Motor neuron (in vitro differentiated cells): Measurements from ENCODE around the gene PDE3A. TPM values are rescaled to one million over a fixed set of nuclear protein-coding genes. Genes with fewer than 3 reads are reported as not detected.
"Not testable (repeated sequence)": the region's sequence is repeated elsewhere in the genome, so short reads cannot be mapped to it uniquely, and the experiment has no call there.

ENCODE experiments used
- ATAC-seq, 8 experiments: fragments of 200-7000 bp; cut with Tn5 transposase; replicated peaks in 6 of 8; 2 replicates each; pipeline ENCODE4 v1.8.0; 2021; ENCODE audit warnings: mild to moderate bottlenecking in 8 of 8, moderate library complexity in 8 of 8
- H3K27ac ChIP-seq, 2 donors: fragments of 250-450 bp; sonication (Bioruptor Pico); 2 replicates each; pipeline ENCODE4 v1.9.0; 2021; ENCODE audit warnings: antibody characterized with exemption in 2 of 2, mild to moderate bottlenecking in 2 of 2, moderate library complexity in 1 of 2
- H3K4me1 ChIP-seq, 2 donors: fragments of 250-450 bp; sonication (Bioruptor Pico); replicated peaks in 1 of 2; 2 replicates each; pipeline ENCODE4 v1.6.1; 2021; ENCODE audit warnings: antibody characterized with exemption in 2 of 2, mild to moderate bottlenecking in 2 of 2, moderate library complexity in 1 of 2
- H3K4me3 ChIP-seq, 5 donors: fragments of 250-450 bp; sonication (Bioruptor Pico); 2 replicates each; pipeline ENCODE4 v1.9.0; 2021; ENCODE audit warnings: antibody characterized with exemption in 5 of 5, mild to moderate bottlenecking in 5 of 5, moderate library complexity in 4 of 5
- WGBS, 10 experiments: fragments of 450-650 bp; shearing (Covaris generic); methylation state at CpG; one replicate each; pipeline ENCODE4 v1.0.0; 2022; 5-methylcytosine and 5-hydroxymethylcytosine counted together
- in situ Hi-C, 9 experiments: fragments of 400-800 bp; cut with MboI; loops; one replicate each; pipeline ENCODE4 v1.15.0; 2021; ENCODE audit warnings: low sequenced_read_pairs in 9 of 9, low pct_unique_long_range_greater_than_20kb in 2 of 9; ENCODE audit not compliant: unreplicated experiment in 9 of 9
- total RNA-seq, 8 experiments: library from RNA; unstranded; fragments of 300-600 nt; gene quantifications; 2 replicates each; pipeline versions ENCODE4 v1.2.3 to v1.2.4, GENCODE V29; 2022

PDE3A gene
- total RNA-seq, 8 experiments from 2014 or later: 0.41 to 18.7 (median 5.6) TPM

- no peak for ATAC-seq
- in situ Hi-C loops: no loop called here
- WGBS, 10 experiments: 40 to 100% (median 80%) methylated on average over 1 to 5 of the region's 5 CpGs; no CpG with 5 or more reads in 1 of the 10 experiments
Observed at GRCh38 chr12:20524113-20524512, 155.8 kb downstream of the PDE3A start.

GRCh38 chr12:20525064-20525610 lies 156.8 kb downstream of the PDE3A start:
- 43 to 100% (median 92%) methylated on average over 1 to 4 of the region's 4 CpGs for WGBS, 10 experiments
- no peak for ATAC-seq
- in situ Hi-C loops: no loop called here
- H3K4me1 ChIP-seq: peaks cover 0 to 6% of the 10 kb centered on the region in 2 donors
- H3K27ac ChIP-seq: no peak overlapping the region
- no peak overlapping the region for H3K4me3 ChIP-seq

More at GRCh38 chr12:20524113-20524512, 155.8 kb downstream of the PDE3A start:
- H3K4me1 ChIP-seq: peaks cover 0 to 6% of the 10 kb centered on the region in 2 donors
- no peak overlapping the region for H3K4me3 ChIP-seq
- H3K27ac ChIP-seq: no peak overlapping the region

GRCh38 chr12:20527417-20528163 lies 159.3 kb downstream of the PDE3A start:
- Histone ChIP-seq H3K27ac (no peak overlapping the region), H3K4me3 (no peak overlapping the region), H3K4me1 (peaks cover 0 to 6% of the 10 kb centered on the region in 2 donors)
- in situ Hi-C loops: no loop called here
- peak in 2 of 8 experiments; percentile 57 to 89 for ATAC-seq
- 8 to 100% (median 17%) methylated on average over 1 to 8 of the region's 8 CpGs; no CpG with 5 or more reads in 1 of the 10 experiments for WGBS, 10 experiments

- no peak overlapping the region for H3K4me3 ChIP-seq
- peaks cover 0 to 6% of the 10 kb centered on the region in 2 donors for H3K4me1 ChIP-seq
- peak in 1 of 8 experiments; percentile 23 for ATAC-seq
- in situ Hi-C loops: no loop called here
- H3K27ac ChIP-seq: no peak overlapping the region
- WGBS, 10 experiments: 0 to 50% (median 15%) methylated on average over 1 of the region's 1 CpG; no CpG with 5 or more reads in 4 of the 10 experiments
Observed at GRCh38 chr12:20528208-20528607, 159.9 kb downstream of the PDE3A start.

GRCh38 chr12:20546267-20546666 lies 177.9 kb downstream of the PDE3A start:
- H3K27ac ChIP-seq: no peak overlapping the region
- H3K4me1 ChIP-seq: peaks cover 2 to 3% of the 10 kb centered on the region in 2 donors
- in situ Hi-C loops: no loop called here
- ATAC-seq: no peak
- WGBS, 10 experiments: 44 to 100% (median 61%) methylated on average over 1 to 4 of the region's 4 CpGs; no CpG with 5 or more reads in 1 of the 10 experiments
- no peak overlapping the region for H3K4me3 ChIP-seq

GRCh38 chr12:20547816-20548575 lies 179.7 kb downstream of the PDE3A start:
- no peak overlapping the region for H3K4me3 ChIP-seq
- no peak for ATAC-seq
- 0 to 100% (median 60%) methylated on average over 1 to 2 of the region's 2 CpGs for WGBS, 10 experiments
- in situ Hi-C loops: no loop called here
- no peak overlapping the region for H3K27ac ChIP-seq
- peaks cover 2 to 3% of the 10 kb centered on the region in 2 donors for H3K4me1 ChIP-seq

- Histone ChIP-seq H3K27ac (no peak overlapping the region), H3K4me1 (peaks cover 2 to 3% of the 10 kb centered on the region in 2 donors), H3K4me3 (no peak overlapping the region)
- WGBS, 10 experiments: 7 to 100% (median 97%) methylated on average over 1 of the region's 1 CpG
- in situ Hi-C loops: no loop called here
- no peak for ATAC-seq
Observed at GRCh38 chr12:20548611-20549010, 180.3 kb downstream of the PDE3A start.

GRCh38 chr12:20549108-20549719 lies 180.9 kb downstream of the PDE3A start:
- WGBS, 10 experiments: 0 to 100% (median 48%) methylated on average over 1 to 2 of the region's 2 CpGs
- H3K27ac ChIP-seq: no peak overlapping the region
- peak in 5 of 8 experiments; percentile 37 to 89 (median 65) for ATAC-seq
- peaks cover 2 to 3% of the 10 kb centered on the region in 2 donors for H3K4me1 ChIP-seq
- H3K4me3 ChIP-seq: no peak overlapping the region
- in situ Hi-C loops: no loop called here

GRCh38 chr12:20551742-20552442 lies 183.6 kb downstream of the PDE3A start:
- H3K4me3 ChIP-seq, H3K27ac ChIP-seq, ATAC-seq, in situ Hi-C loops, H3K4me1 ChIP-seq: not testable (repeated sequence)
- WGBS, 10 experiments: 96 to 100% (median 100%) methylated on average over 1 to 13 of the region's 48 CpGs; no CpG with 5 or more reads in 6 of the 10 experiments

GRCh38 chr12:20552586-20552985 lies 184.2 kb downstream of the PDE3A start:
- H3K4me3 ChIP-seq, in situ Hi-C loops, H3K27ac ChIP-seq, ATAC-seq, H3K4me1 ChIP-seq: not testable (repeated sequence)
- no CpG with 5 or more reads among the region's 23 CpGs for WGBS, 10 experiments

- no peak overlapping the region for H3K27ac ChIP-seq
- no peaks in the 10 kb centered on the region for H3K4me1 ChIP-seq
- ATAC-seq: no peak
- no peak overlapping the region for H3K4me3 ChIP-seq
- in situ Hi-C loops: no loop called here
- WGBS, 10 experiments: 65 to 100% (median 98%) methylated on average over 1 to 10 of the region's 10 CpGs; no CpG with 5 or more reads in 1 of the 10 experiments
Observed at GRCh38 chr12:20555015-20555414, 186.7 kb downstream of the PDE3A start.

- no peak for ATAC-seq
- no peaks in the 10 kb centered on the region for H3K4me1 ChIP-seq
- WGBS, 10 experiments: 43 to 100% (median 83%) methylated on average over 1 to 3 of the region's 3 CpGs
- no peak overlapping the region for H3K4me3 ChIP-seq
- in situ Hi-C loops: no loop called here
- no peak overlapping the region for H3K27ac ChIP-seq
Observed at GRCh38 chr12:20555771-20556170, 187.4 kb downstream of the PDE3A start.
